ENCODE measurements around the gene SAMD14.

The SAMD14 gene

DNA sequence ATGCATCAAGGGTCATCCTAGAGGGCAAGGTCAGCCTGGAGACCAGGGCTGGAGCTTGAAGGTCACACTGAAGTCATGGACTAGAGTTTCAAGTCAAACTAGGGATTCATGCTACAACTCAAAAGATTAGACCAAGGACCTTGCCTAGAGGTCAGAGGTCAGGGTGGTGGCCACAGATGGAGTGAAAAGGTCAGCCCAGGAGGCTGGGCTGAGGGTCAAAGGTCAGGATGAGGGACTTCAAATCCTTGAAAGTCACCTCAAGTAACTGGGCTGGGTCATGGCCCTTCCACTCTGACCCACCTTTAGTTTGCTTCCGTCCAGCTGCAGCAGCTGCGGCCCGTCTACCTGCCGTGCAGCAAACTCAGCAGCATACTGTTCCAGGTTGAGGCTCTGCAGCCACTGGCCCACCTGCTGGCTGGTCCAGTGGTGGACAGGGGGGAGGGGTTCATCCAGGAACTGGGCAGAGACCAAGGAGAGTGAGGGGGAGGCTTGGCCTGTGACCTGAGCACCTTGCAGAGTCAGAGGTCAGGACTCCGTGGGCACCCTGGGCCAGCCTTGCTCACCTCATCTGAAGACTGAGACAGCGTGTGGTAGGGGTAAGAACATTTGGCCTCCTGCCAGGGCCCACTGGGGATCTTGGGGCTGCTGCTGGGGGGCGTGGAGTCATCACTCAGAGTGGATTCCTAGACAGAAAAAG lies 16.2 kb downstream of the SAMD14 start:
- no peak for DNase-seq (ENCODE audit: low read depth in 2 of 2)

DNA sequence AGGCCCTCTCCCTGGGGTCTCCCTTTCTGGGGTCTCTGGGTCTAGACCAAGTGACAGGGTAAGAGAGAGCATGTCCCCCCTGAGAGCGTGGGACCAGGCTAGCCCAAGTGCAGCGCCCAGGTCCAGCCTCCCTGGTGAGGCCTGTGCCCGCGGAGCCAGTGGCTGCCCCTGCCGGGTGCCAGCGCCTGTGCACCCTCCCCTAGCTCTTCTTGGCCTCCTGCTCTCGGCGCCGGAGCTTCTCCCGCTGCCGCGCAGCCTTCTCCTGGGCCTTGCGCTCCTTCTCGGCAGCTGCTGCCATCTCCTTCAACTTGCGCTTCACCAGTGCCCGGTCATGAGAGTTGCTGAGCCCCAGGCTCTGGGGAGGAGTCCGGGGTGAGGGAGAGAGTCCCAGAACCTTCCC lies 17.3 kb downstream of the SAMD14 start:
- no peak for DNase-seq (ENCODE audit: low read depth in 2 of 2)

DNA sequence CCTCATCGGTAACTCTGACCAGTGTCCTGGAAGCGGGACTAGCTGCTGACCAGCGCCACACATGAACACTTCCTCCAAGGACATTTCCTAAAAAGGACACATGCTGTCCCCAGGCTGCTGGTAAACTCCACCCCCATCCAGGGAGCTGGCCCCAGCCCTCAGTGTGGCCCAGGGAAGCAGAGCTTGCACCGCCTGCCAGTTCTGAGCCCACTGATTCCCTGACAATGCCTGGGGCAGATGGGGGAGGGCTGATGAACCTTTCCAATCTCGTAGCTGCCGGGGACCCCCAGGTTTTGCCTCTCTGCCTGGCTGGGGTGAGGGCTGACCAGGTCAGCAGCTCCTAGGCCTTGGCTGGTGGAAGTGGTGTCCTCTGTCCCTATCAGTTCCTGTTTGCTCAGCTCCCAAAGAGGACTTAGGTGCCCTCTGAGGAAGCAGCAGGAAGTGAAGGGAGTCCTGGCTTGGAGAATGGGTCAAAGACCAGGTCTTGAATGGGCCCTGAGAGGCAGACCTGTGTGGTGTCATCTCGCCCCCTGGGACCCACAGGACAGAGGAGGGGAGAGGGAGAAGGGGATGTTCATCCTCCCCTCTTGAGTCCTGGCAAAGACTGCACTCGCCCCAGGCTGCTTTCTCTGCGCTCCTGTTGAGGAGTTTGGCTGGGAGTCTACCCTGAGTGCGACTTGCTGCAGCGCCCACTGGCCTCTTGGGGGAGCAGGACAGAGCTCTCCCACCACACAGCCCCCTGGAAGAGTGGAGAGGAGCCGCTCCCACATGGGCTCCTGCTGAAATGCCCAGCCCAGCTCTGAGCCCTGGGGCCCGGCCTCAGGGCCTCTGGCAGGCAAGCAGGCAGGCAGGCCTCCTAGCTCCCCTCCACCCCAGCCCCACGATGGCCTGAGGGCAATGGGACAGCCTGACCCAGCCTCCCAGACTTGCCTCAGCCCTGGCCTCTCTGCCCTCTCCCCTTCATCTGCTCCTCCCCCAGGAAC lies 18.0 kb downstream of the SAMD14 start:
- no peak for DNase-seq (ENCODE audit: low read depth in 2 of 2)

DNA sequence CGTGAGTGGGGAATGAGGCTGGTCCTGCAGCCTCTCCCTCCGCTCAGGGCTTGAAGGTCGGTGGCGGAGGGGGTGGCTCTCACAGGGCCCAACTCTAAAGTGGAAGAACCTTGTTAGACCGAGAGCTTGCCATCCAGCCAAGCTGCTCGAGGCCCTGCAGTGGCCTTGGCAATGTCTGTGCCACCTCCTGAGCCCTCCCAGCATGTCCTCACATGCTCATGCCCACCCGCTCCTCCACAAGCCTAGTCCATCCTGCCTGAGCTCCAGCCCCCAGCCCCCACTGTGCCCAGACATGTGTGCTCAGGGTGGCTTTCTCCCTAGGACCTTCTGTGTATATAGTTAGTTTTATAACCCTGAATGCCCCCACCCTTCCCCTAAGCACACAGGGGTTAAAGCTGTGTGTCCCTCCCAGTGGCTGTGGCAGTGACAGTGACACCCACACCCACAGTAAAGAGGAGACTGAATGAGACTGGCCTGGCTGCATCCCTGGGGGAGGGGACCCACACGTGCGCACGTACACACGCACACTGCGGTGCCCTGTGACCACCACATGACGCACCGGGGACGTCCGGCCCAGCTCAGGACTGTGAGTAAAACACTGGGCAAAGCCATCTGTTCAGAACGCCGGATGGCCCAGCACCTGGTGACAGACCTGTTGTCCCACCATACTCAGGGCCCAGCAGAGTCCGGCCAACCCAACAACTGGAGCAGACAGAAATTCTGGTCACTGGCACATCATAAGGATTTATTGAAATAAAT lies 19.2 kb downstream of the SAMD14 start:
- no peak for DNase-seq (ENCODE audit: low read depth in 2 of 2)

DNA sequence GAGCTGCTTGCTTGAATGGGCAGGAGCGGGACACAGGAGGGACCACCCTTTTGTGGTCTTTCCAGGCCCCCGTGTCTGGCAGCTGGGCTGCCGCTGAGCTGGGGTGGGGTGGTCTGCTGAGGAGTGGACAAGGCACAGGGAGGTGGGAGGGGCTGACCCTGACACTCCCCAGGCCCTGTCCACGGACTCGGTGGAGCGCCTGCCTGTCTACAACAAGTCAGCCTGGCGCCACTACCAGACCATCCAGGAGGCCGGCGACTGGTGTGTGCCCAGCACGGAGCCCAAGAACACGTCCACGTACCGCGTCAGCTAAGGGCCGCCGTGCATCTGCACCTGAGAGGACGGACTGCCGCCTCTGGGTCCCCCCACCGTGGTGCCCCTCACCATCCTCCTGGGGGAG lies 20.2 kb downstream of the SAMD14 start:
- DNase-seq (ENCODE audit: low read depth in 2 of 2) = no peak

DNA sequence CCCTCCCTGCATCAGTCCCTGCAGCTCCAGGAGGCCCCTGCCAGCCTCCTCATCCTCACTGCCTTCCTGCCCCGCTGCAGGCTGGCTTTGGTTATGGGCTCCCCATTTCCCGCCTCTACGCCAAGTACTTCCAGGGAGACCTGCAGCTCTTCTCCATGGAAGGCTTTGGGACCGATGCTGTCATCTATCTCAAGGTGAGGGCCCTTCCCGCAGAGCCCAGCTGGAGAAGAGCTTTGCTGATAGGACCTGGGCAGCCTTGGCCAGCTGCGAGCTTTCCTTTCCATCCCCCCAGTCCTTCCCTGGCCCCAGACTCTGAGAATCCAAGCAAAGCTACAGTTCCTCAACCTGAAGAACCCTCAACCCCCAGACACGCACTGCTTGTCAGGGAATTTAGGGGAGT lies 20.8 kb downstream of the SAMD14 start:
- no peak for DNase-seq (ENCODE audit: low read depth in 2 of 2)

DNA sequence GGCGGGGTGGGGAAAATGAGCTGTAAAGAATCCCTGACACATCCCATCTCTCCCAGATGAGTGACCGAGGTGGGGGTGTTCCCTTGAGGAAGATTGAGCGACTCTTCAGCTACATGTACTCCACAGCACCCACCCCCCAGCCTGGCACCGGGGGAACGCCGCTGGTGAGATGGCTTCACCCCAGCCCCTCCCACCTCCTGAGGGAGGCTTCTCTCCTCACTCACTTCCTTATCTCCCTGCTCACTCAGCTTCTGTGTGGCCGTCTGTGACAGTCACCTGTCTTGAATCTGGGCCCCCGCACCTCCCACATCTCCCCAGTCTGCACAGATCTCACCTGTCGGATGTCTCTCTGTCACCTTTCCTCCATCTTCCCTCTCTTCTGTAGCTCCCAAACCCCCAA lies 21.4 kb downstream of the SAMD14 start:
- DNase-seq (ENCODE audit: low read depth in 2 of 2) = no peak

DNA sequence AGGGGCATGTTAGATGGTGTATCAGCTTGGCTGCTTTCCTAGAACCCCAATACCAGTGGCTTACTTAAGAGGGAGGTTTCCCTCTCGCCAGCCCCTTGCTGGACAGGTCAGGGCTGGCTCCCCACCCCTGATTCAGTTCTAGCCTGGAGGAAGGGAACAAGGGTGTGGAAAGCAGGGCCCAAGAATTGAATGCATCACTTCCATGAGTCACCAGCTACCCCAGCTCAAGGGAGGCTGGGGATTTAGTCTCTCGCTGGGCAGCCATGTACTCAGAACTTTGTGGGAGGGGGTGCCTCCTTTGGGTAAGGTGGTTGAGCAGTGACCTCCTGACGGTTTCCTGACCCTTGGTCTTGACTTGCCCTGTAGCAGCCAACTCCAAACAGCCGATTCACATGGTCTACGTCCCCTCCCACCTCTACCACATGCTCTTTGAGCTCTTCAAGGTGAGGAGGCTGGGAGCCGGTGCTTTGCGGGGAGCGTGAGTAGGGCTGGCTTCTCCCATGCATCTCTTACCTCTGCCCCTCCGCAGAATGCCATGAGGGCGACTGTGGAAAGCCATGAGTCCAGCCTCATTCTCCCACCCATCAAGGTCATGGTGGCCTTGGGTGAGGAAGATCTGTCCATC lies 22.1 kb downstream of the SAMD14 start:
- DNase-seq (ENCODE audit: low read depth in 2 of 2) = no peak

DNA sequence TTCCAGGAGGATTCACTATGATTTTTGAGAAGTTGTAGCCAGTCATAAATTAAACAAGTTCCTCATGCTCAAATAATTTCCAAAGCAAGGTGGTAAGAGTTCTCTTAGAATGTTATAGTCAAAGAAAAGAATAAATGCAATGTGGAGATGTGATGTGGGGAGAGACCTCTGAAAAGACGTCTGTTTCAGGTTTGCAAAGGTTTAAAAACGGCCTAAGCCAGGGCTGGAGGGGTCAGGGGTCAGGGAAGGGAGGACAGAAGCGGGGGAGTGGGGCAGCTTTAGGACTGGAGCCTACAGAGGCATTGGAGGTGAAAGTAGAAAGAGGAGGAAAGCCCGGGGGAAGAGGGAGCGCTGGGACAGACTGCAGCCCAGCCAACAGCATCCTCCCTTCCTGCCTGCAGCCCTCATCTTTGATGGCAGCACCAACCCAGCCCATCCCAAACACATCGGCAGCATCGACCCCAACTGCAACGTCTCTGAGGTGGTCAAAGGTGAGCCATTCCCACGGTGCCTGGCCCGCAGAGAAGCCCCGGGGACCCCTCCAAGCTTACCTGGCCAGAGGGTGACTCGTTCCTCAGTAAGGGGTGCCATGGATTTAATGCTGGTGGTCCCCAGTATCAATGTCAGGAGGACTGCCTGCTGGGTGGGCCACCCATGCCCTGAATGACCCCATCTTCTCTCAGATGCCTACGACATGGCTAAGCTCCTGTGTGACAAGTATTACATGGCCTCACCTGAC lies 23.4 kb downstream of the SAMD14 start:
- no peak for DNase-seq (ENCODE audit: low read depth in 2 of 2)

DNA sequence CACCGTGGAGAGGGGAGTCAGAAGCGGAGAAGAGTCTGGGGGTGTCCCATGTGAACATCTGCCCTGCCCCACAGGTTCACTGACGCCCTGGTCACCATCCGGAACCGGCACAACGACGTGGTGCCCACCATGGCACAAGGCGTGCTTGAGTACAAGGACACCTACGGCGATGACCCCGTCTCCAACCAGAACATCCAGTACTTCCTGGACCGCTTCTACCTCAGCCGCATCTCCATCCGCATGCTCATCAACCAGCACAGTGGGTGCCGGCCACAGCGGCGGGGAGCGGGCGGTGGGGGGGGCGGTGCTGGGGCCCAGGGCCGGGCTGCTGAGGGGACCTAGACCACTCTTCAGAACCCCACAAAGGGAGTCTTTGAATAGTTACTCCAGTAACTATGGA lies 24.1 kb downstream of the SAMD14 start:
- DNase-seq (ENCODE audit: low read depth in 2 of 2) = no peak

DNA sequence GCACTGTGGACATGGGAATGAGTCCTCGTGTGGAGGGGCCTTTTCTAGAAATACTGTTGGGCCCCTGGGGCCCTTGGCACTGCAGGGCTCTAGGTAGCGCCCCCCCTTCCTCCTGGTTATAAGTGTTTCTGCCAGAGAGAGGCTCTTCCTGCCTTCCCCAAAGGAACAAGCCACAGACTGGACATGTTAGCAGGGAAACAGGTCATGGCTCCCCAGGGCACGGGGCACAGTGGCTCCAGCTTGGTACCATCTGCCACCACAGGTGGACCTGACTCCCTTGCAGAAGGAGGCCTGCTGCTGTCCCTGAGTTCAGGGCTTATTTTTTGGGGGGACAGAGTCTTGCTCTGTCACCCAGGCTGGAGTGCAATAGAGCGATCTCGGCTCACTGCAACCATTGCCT lies 26.0 kb downstream of the SAMD14 start:
- no peak for DNase-seq (ENCODE audit: low read depth in 2 of 2)

DNA sequence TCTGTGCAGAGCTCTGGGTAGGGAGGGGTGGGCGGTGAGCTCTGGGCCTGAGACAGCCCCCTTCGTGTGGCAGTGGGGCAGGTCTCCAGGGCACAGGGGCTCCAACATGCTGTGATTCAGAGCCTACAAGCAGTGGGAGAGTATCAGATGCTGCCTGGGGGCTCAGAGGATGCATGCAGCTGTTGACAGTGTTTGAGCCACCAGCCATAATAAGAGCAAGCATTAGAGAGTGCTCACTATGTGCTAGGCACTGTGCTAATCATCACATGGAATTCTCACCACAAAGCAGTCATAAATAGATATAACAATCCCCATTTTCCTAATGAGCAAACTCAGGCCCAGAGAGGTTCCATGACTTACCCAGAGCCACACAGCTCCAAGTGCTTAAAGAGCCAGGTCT lies 26.7 kb downstream of the SAMD14 start:
- DNase-seq (ENCODE audit: low read depth in 2 of 2) = no peak

DNA sequence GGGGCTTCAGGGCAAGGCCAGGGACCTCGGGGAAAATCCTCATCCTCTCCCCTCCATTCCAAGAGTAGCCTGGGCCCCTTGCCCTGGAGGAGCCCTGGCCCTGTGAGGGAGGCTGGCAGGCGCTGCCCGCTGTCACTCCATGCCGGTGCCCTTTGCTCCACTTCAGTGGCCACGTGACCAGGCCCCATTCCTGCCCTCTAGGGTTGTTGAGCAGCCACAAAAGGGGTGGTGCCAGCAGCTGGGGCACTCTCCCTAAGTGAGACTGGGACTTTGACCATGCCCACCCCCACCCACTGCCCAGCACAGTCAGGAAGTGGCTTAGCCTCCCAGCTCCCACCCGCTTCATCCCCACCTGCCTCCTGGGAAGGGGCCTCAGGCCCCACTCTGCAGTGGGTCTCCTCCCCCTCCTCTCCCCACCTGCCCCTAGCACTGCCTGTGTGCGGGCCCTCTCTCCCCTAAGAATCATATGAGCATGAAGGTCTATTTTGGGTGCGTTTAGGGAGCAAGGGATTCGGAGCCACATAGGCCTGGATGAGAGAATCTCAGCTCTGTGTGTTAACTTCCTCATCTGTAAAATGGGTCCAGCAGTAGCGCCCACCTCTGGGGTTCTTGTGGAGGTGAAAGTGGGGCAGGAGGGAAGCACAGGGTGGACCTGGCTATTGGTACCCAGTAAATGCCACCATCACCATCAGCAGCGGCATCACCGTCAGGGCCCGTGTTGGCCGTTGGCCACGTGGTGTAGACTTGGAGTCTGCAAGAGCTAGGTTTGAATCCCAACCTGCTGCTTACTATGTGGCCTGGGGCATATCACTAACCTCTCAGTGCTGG lies 27.6 kb downstream of the SAMD14 start:
- DNase-seq (ENCODE audit: low read depth in 2 of 2) = no peak

DNA sequence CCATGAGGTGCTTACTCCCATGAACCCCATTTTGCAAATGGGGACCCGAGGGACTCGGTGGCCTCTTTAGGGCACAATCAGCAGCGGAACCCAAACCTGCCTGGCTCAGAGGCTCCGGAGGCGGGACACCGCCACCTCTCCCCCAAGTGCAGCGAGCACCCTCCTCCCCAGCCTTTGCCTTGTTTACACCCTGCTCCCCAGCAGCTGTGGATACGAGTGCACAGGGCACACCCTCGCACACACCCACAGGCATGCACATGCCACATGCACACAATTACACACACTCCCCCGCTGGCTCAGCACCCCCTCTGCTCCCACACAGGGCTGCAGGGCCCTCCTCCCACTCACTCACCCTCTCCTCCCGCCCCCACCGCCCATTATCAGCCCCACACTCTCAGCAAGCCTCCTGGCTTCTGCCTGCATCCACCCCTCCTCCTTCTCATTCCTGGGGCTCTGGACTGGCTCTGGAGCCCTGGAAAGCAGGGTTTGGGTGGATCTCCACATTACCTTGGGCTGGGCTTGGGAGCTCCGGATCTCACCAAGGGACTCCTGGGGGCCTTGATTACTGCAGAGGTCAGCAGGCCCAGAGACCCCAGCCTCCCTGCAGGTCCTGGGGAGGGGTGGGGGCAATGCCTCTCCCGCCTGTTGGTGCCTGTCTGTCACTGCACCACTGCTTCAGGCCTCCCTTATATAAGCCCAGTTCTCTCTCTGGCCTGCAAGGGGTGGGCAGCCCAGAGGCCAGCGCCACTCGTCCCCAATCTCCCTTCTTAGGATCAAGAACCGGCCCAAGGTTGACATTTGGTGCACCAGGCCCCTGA lies 28.4 kb downstream of the SAMD14 start:
- no peak for DNase-seq (ENCODE audit: low read depth in 2 of 2)

DNA sequence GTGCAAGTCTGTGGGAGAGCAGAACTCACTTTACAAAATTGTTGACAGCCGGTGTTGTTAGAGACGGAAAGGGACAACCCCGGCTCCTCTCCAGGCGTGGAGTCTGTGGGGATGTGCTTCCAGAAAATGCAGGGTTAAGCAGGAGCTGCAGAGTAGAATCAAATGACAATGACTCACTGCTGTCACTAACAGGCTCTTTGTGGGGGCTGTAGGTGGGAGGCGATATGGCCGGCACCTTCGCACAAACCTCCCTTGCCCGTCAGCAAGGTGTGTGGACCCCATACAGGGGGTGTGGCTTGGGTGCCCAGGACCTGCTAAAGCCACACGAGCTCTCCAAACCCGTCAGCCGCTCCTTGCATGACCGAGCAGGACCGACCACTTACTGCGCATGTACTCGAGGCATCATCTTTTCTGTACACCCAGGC lies 29.0 kb downstream of the SAMD14 start:
- DNase-seq (ENCODE audit: low read depth in 2 of 2) = no peak

DNA sequence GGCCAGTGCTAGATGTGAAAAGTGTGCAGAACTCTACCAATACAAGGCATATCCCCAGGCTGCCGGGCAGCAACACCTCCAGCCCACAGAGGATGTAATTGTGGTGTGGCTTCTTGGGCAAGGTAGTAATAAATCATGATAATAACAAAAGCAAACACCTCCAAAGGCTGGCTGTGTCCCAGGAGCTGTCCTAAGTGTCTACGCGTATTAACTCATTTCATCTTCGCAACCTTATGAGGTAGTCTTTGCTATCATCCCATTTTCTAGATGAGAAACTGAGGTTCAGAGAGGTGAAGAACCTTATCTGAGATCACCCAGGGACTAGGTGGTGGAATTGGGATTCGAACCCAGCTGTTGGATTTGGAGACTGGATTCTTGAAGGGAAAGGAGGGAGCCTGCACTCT lies 29.5 kb downstream of the SAMD14 start:
- no peak for DNase-seq (ENCODE audit: low read depth in 2 of 2)

DNA sequence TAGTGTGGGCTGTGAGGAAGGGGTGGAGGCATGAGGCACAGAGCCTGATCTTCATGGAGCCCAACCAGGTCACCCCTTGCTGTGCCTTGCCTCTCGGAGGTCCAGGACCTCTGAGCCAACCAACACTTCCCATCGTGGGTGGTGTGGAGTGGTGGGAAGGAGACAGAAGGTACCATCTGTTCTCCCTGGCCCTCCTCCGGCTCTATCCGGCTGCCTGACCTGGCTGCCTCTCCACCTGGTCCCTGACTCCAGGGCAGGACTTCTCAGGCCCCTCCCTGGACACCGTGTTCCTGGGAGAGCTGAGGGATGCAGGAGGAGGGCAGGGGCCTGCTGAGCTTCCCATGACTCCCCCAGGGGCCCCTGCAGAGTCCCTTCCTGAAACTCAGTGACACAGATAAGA lies 31.0 kb downstream of the SAMD14 start:
- DNase-seq (ENCODE audit: low read depth in 2 of 2) = no peak

DNA sequence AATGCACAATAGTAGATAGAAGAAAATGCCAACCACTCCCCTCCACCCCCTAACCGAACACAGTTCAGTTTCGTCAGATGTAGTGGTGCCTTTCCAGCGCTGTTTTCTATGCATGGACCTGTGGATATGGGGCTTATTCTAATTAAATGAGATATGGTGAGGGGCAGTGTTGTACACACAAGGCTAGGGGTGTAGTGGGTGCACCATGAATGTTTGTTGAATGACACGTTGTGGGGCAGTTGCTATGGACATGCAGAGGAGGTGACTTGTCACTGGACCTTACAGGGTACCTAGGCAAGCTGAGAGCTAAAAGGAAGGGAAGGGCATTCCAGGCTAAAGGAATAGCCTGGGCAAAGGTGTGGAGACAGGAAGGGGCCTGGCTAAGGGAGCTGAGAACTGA lies 31.4 kb downstream of the SAMD14 start:
- no peak for DNase-seq (ENCODE audit: low read depth in 2 of 2)

DNA sequence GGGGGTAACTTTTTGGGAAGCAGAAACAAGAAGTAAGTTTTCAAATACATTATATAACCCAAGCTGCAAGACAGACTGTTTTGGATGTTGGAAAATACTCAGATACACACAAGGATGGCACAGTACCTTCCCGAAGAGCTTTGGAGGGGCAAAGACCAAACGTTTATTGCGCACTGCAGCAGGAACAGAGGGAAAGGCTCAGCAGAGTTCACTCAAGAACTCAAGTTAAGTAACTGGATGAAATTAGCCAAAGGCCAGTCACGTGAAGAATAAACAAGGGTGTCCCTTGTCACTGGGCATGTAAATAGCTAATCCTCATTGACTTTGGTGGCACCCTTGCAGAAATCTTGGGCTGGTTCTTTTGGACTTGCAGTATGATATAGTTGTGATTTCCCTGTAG lies 32.0 kb downstream of the SAMD14 start:
- no peak for DNase-seq (ENCODE audit: low read depth in 2 of 2)

Data from stimulated activated CD4-positive, alpha-beta T cell treated with anti-CD3 and anti-CD28 coated beads, Interleukin-15, amount 100 ng/mL, for 48 hours (primary cell).